H1 (cell line): ENCODE data around the gene TOP1. TPM values are rescaled to one million over a fixed set of nuclear protein-coding genes. Genes with fewer than 3 reads are reported as not detected.

Experiments
- CTCF ChIA-PET: fragments of 300-600 bp; sonication (Branson Sonifier 250); formaldehyde crosslinking; loops from one replicate; lab custom pipeline; 2021; ENCODE audit not compliant: partially characterized antibody; lab: Charles Lee
- POLR2A ChIA-PET: fragments of 300-600 bp; sonication (Branson Sonifier 250); formaldehyde crosslinking; loops from one replicate; lab custom pipeline; 2021; ENCODE audit warnings: inconsistent platforms; ENCODE audit not compliant: partially characterized antibody; lab: Charles Lee
- DNase-seq, 2 experiments: peaks; one replicate each; pipeline versions ENCODE4 v3.0.0 to v3.0.0-alpha.2; 2010 to 2022; ENCODE audit warnings: low spot score in 2 of 2, low read depth in 1 of 2, mixed read lengths in 1 of 2
- FAIRE-seq: peaks from 2 replicates; lab custom pipeline; 2011; peaks lifted over from hg19 to GRCh38; lab: Jason Lieb, UNC
- H2AFZ ChIP-seq: 2 replicates; pipeline ENCODE4 v1.8.1; 2012; ENCODE audit warnings: low read length, inconsistent platforms
- H2AK5ac ChIP-seq: 2 replicates; pipeline ENCODE4 v1.6.1; 2013; ENCODE audit warnings: low read depth, low read length
- H2BK120ac ChIP-seq: replicated peaks from 2 replicates; pipeline ENCODE3; 2013; ENCODE audit warnings: low read depth, low read length, inconsistent platforms
- H2BK12ac ChIP-seq: 2 replicates; pipeline ENCODE4 v1.6.1; 2013; ENCODE audit warnings: low read depth, low read length
- H2BK15ac ChIP-seq: 2 replicates; pipeline ENCODE4 v1.6.1; 2013; ENCODE audit warnings: low read length
- H2BK20ac ChIP-seq: 2 replicates; pipeline ENCODE4 v1.6.1; 2013; ENCODE audit warnings: low read length
- H2BK5ac ChIP-seq: 2 replicates; pipeline ENCODE4 v1.6.1; 2013; ENCODE audit warnings: low read depth, low read length
- H3K14ac ChIP-seq: 2 replicates; pipeline ENCODE4 v1.6.1; 2013; ENCODE audit warnings: inconsistent platforms; ENCODE audit not compliant: insufficient read length
- H3K18ac ChIP-seq: 2 replicates; pipeline ENCODE4 v1.6.1; 2013; ENCODE audit warnings: low read length; ENCODE audit errors: extremely low read depth
- H3K23ac ChIP-seq: 2 replicates; pipeline ENCODE4 v1.6.1; 2013; ENCODE audit warnings: inconsistent platforms; ENCODE audit not compliant: insufficient read length
- H3K23me2 ChIP-seq: 2 replicates; pipeline ENCODE4 v1.6.1; 2013; ENCODE audit warnings: low read depth, low read length
- H3K27ac ChIP-seq: 2 replicates; pipeline ENCODE4 v1.6.1; 2011; ENCODE audit warnings: low read depth, low read length, inconsistent platforms
- H3K27me3 ChIP-seq, 4 experiments: replicated peaks in 1 of 4; 1 replicate in 1 of 4; 2 replicates in 3 of 4; pipeline versions ENCODE4 v1.6.1 to v1.8.1; 2011 to 2013; ENCODE audit warnings: low read length in 3 of 4, mild to moderate bottlenecking in 3 of 4, inconsistent platforms in 2 of 4, mixed read lengths in 2 of 4, moderate library complexity in 1 of 4; ENCODE audit not compliant: control insufficient read depth in 3 of 4, insufficient read depth in 3 of 4; ENCODE audit errors: extremely low read depth in 1 of 4
- H3K36me3 ChIP-seq, 4 experiments: 2 replicates each; pipeline versions ENCODE4 v1.6.1 to v1.8.1; 2011 to 2013; ENCODE audit warnings: mild to moderate bottlenecking in 4 of 4, low read length in 3 of 4, moderate library complexity in 2 of 4, control low read depth in 1 of 4, inconsistent platforms in 1 of 4; ENCODE audit not compliant: insufficient read depth in 4 of 4, control insufficient read depth in 2 of 4
- H3K4ac ChIP-seq: replicated peaks from 2 replicates; pipeline ENCODE3; 2013; ENCODE audit warnings: low read length, low read depth, mixed read lengths, inconsistent platforms; ENCODE audit not compliant: insufficient read length
- H3K4me1 ChIP-seq, 4 experiments: replicated peaks in 1 of 4; 1 replicate in 1 of 4; 2 replicates in 3 of 4; pipeline versions ENCODE4 v1.6.1 to v1.8.1; 2011 to 2013; ENCODE audit warnings: low read length in 3 of 4, inconsistent platforms in 2 of 4, mixed read lengths in 1 of 4; ENCODE audit not compliant: insufficient read depth in 4 of 4, control insufficient read depth in 3 of 4
- H3K4me2 ChIP-seq, 2 experiments: 2 replicates each; pipeline versions ENCODE4 v1.6.1 to v1.8.1; 2011 to 2013; ENCODE audit warnings: low read depth in 2 of 2, low read length in 2 of 2, control low read depth in 1 of 2, inconsistent platforms in 1 of 2, mild to moderate bottlenecking in 1 of 2; ENCODE audit not compliant: insufficient read depth in 1 of 2
- H3K4me3 ChIP-seq, 4 experiments: fragments of 200-600, 300-600 bp in 1 of 4; sonication (generic), shearing (Covaris generic), sonication (Bioruptor Twin) in 1 of 4; 2 replicates each; pipeline versions ENCODE4 v1.5.1 to v1.8.1; 2011 to 2016; ENCODE audit warnings: low read length in 4 of 4, low read depth in 3 of 4, control low read depth in 2 of 4, inconsistent platforms in 2 of 4, mild to moderate bottlenecking in 2 of 4, mixed read lengths in 1 of 4, moderate library complexity in 1 of 4; ENCODE audit not compliant: insufficient read depth in 2 of 4; ENCODE audit errors: extremely low read depth in 1 of 4
- H3K56ac ChIP-seq: replicated peaks from 2 replicates; pipeline ENCODE3; 2013; ENCODE audit warnings: low read depth, mild to moderate bottlenecking, mixed read lengths, low read length, inconsistent platforms; ENCODE audit not compliant: insufficient read length
- H3K79me1 ChIP-seq: 2 replicates; pipeline ENCODE4 v1.6.1; 2013; ENCODE audit warnings: low read depth, low read length, control low read depth
- H3K79me2 ChIP-seq, 2 experiments: 2 replicates each; pipeline versions ENCODE4 v1.6.1 to v1.8.1; 2012 to 2013; ENCODE audit warnings: low read length in 2 of 2, mild to moderate bottlenecking in 2 of 2, inconsistent platforms in 1 of 2; ENCODE audit not compliant: insufficient read depth in 2 of 2, control insufficient read depth in 1 of 2
- H3K9ac ChIP-seq, 4 experiments: replicated peaks in 1 of 4; 1 replicate in 1 of 4; 2 replicates in 3 of 4; pipeline versions ENCODE4 v1.6.1 to v1.8.1; 2011 to 2013; ENCODE audit warnings: low read depth in 3 of 4, low read length in 3 of 4, control low read depth in 2 of 4, mild to moderate bottlenecking in 2 of 4, moderate library complexity in 2 of 4, inconsistent platforms in 1 of 4; ENCODE audit errors: extremely low read depth in 1 of 4
- H3K9me3 ChIP-seq, 2 experiments: 2 replicates each; pipeline versions ENCODE4 v1.6.1 to v1.8.1; 2012 to 2013; ENCODE audit warnings: mild to moderate bottlenecking in 2 of 2, moderate library complexity in 2 of 2, control low read depth in 1 of 2, inconsistent platforms in 1 of 2, low read depth in 1 of 2, low read length in 1 of 2, mixed read lengths in 1 of 2; ENCODE audit not compliant: insufficient read depth in 2 of 2
- H4K20me1 ChIP-seq, 2 experiments: replicated peaks in 1 of 2; 2 replicates each; pipeline versions ENCODE3 to v1.8.1; 2011 to 2013; ENCODE audit warnings: inconsistent platforms in 2 of 2, low read length in 2 of 2, mild to moderate bottlenecking in 1 of 2; ENCODE audit not compliant: insufficient read depth in 2 of 2, control insufficient read depth in 1 of 2
- H4K5ac ChIP-seq: 2 replicates; pipeline ENCODE4 v1.6.1; 2013; ENCODE audit warnings: low read length, low read depth, mixed read lengths, inconsistent platforms; ENCODE audit not compliant: insufficient read length
- H4K8ac ChIP-seq: 2 replicates; pipeline ENCODE4 v1.8.0; 2013; ENCODE audit warnings: mild to moderate bottlenecking, moderate library complexity, low read length, inconsistent platforms; ENCODE audit not compliant: insufficient read depth; ENCODE audit errors: extremely low read depth
- H4K91ac ChIP-seq: replicated peaks from 2 replicates; pipeline ENCODE3; 2013; ENCODE audit warnings: low read length, mixed read lengths, inconsistent platforms; ENCODE audit not compliant: insufficient read length
- CREB1 ChIP-seq: IDR thresholded peaks from 2 replicates; pipeline ENCODE4 v1.6.1; 2012; ENCODE audit warnings: inconsistent platforms
- E2F6 ChIP-seq: IDR thresholded peaks from 2 replicates; pipeline ENCODE4 v1.6.1; 2012; ENCODE audit warnings: inconsistent platforms
- FOSL1 ChIP-seq: IDR thresholded peaks from 2 replicates; pipeline ENCODE4 v1.6.1; 2011; ENCODE audit warnings: mild to moderate bottlenecking, low read depth, low read length, moderate library complexity; ENCODE audit not compliant: insufficient read depth
- NRF1 ChIP-seq: IDR thresholded peaks from 2 replicates; pipeline ENCODE4 v1.6.1; 2011; ENCODE audit warnings: mild to moderate bottlenecking, low read depth, low read length, improper control_type of control experiment
- RBBP5 ChIP-seq: IDR thresholded peaks from 2 replicates; pipeline ENCODE4 v1.7.1; 2012; ENCODE audit warnings: low read depth, mild to moderate bottlenecking, inconsistent platforms, low read length, moderate library complexity, borderline replicate concordance
- TAF1 ChIP-seq: IDR thresholded peaks from 2 replicates; pipeline ENCODE4 v1.6.1; 2011; ENCODE audit warnings: mild to moderate bottlenecking, low read depth, low read length
- TEAD4 ChIP-seq: IDR thresholded peaks from 2 replicates; pipeline ENCODE4 v1.6.1; 2012; ENCODE audit warnings: low read depth, low read length, inconsistent platforms, mixed read lengths
- WGBS, 2 experiments: shearing (Covaris generic) in 1 of 2; methylation state at CpG; one replicate each; pipeline versions ENCODE4 v1.1.6 to v1.1.7; 2013 to 2015; ENCODE audit warnings: low lambda C conversion rate in 2 of 2, mixed read lengths in 2 of 2, inconsistent platforms in 1 of 2, low coverage in 1 of 2, missing lambda C conversion rate in 1 of 2; ENCODE audit not compliant: insufficient replicate concordance in 2 of 2, insufficient coverage in 1 of 2, insufficient read length in 1 of 2; ENCODE audit errors: extremely low coverage in 1 of 2, missing lambda C conversion rate in 1 of 2; 5-methylcytosine and 5-hydroxymethylcytosine counted together
- polyA plus RNA-seq, 7 experiments: library from polyadenylated mRNA; depleted of rRNA in 3 of 7; stranded (reverse) in 5 of 7; unstranded in 2 of 7; fragments of >200 nt in 5 of 7; fragments of 200-250 nt in 2 of 7; gene quantifications; 1 replicate in 5 of 7; 2 replicates in 1 of 7; 4 replicates in 1 of 7; pipeline versions ENCODE4 v1.2.1 to v1.2.3, GENCODE V29; 2011 to 2013; ENCODE audit warnings: missing spikeins in 2 of 7, mixed read lengths in 2 of 7
- total RNA-seq: library from RNA; stranded (reverse); fragmentation: NEBNext Ultra II Directional; extraction: Animal tissue kit (Norgen Biotek cat#: 25700); gene quantifications from 2 replicates; pipeline ENCODE4 v1.2.1, GENCODE V29; 2021
- TF ChIP-seq, protein P1 (sequence below): IDR thresholded peaks from 2 replicates; pipeline ENCODE4 v1.6.1; 2012; ENCODE audit warnings: inconsistent platforms

Gene TOP1
- total and polyA plus RNA-seq, 2 of the 8 experiments (the other 6 are each of a cell fraction or from before 2014, with no cell fraction given), result 7.4 to 108 TPM

GRCh38 chr20:41135888-41136679 lies 107.5 kb downstream of the TOP1 start:
- Histone ChIP-seq H4K8ac (peak overlapping the region; percentile 60), H4K91ac (peak overlapping the region; percentile 29), H3K27ac (no peak overlapping the region), H2BK15ac (no peak overlapping the region), H3K4me3 (peak overlapping the region; percentile 80 to 97 (median 90)), H3K79me1 (peaks cover 9% of the 10 kb centered on the region; the same call in 1 of the 2 replicates), H3K9ac (peak overlapping the region in 3 of 4 experiments; percentile 56 to 81 (median 58); a peak in 6 of 7 replicates), H2AFZ (peak overlapping the region; percentile 61; the same call in 1 of the 2 replicates), H3K23ac (no peak overlapping the region), H3K18ac (peak overlapping the region; percentile 97), H3K4me1 (peaks cover 20 to 34% (median 25%) of the 10 kb centered on the region in 4 experiments), H2BK120ac (no peak overlapping the region), H4K20me1 (peaks cover 7 to 17% of the 10 kb centered on the region in 2 experiments), H3K4ac (no peak overlapping the region), H4K5ac (no peak overlapping the region), H3K14ac (no peak overlapping the region), H2BK20ac (no peak overlapping the region), H3K23me2 (peaks cover 13% of the 10 kb centered on the region; the same call in 1 of the 2 replicates), H3K79me2 (peaks cover 31 to 32% of the 10 kb centered on the region in 2 experiments), H3K9me3 (no peaks in the 10 kb centered on the region), H2AK5ac (no peak overlapping the region), H3K4me2 (peak overlapping the region; percentile 79 to 97), H3K56ac (peak overlapping the region; percentile 35), H2BK5ac (no peak overlapping the region), H3K27me3 (peaks cover 0 to 9% (median 2%) of the 10 kb centered on the region in 4 experiments; a peak in 3 of 7 replicates), H3K36me3 (peaks cover 0 to 4% (median 0%) of the 10 kb centered on the region in 4 experiments; a peak in 1 of 8 replicates), H2BK12ac (peak overlapping the region; percentile 70; the same call in 1 of the 2 replicates)
- DNase-seq (no peak), FAIRE-seq (no peak)
- POLR2A ChIA-PET, result interaction anchor here (0.6 to 3.1 kb wide), 11 partner anchors 10 to 185 kb away, joined by 3 to 15 read pairs (median 3); no protein-coding TSS in a partner anchor
- CTCF ChIA-PET, result interaction anchor here (0.6 to 4.3 kb wide), 27 partner anchors 8 to 598 kb away, joined by 3 to 31 read pairs (median 5); partner anchors contain the start of gene LPIN3
- TF ChIP-seq, protein P1, sequence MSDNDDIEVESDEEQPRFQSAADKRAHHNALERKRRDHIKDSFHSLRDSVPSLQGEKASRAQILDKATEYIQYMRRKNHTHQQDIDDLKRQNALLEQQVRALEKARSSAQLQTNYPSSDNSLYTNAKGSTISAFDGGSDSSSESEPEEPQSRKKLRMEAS, result peak; percentile 25; the same call in 1 of the 2 replicates
- TF ChIP-seq NRF1, result no peak
- TF ChIP-seq E2F6, result no peak
- no peak for TF ChIP-seq FOSL1
- TF ChIP-seq TAF1, result no peak
- TF ChIP-seq CREB1, result no peak
- TF ChIP-seq RBBP5, result no peak
- no peak for TF ChIP-seq TEAD4
- WGBS, 2 experiments, result 42% methylated on average over 23 of the region's 23 CpGs; no CpG with 5 or more reads in 1 of the 2 experiments
